ENCODE data around the gene OCRL.

OCRL gene

DNA sequence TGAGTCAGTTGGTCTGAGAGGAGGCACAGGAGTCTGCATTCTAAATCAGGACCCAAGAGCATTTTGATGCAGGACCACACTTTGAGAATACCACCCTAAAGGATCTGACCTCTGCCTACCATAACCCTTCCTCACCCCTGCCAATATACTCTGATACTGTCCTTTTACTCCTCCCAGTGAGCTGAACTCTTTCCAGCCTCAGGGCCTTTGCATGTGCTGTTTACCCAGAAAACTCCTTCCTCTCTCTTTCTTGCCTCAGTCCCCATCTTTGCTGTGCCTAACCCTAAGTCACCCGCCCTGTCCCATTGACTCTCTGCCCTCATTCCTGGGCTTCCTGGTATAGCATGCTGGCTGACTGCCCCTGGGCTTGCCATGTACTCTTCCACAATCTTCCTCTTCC, 54.7 kb downstream of the OCRL start:
- Histone ChIP-seq H3K27me3 (ENCODE audit: insufficient read depth, low read length) (no peaks in the 10 kb centered on the region), H3K4me1 (ENCODE audit: insufficient read depth, low read length) (no peaks in the 10 kb centered on the region), H3K9ac (ENCODE audit: low read depth, low read length) (no peak overlapping the region), H3K36me3 (ENCODE audit: insufficient read depth, low read depth, low read length) (peaks cover 18% of the 10 kb centered on the region), H3K4me3 (ENCODE audit: low read length) (no peak overlapping the region), H3K9me3 (ENCODE audit: insufficient read depth, low read depth, low read length) (no peaks in the 10 kb centered on the region), H3K27ac (ENCODE audit: low read length) (no peak overlapping the region)

DNA sequence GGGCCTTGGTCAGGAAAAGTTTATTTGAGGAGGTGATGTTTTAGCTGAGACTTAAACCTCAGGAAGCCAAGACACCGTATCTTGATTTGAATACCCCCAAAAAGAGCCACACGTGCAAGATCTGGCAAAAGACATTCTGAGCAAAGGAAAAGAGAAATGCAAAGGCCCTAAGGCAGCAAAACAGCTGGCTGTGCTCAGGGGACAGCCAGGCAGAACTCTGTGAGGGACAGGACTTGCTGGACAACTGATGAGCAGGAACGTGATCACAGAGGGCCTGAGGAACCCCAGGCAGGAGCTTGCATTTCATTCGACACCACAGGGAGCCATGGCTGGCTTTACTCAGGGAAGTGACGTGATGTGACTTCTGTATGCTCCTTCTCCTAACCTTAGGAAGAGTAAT, 56.0 kb downstream of the OCRL start:
- peaks cover 5% of the 10 kb centered on the region; the same call in 1 of the 2 replicates for H3K36me3 ChIP-seq (ENCODE audit: insufficient read depth, low read depth, low read length)
- no peak overlapping the region for H3K4me3 ChIP-seq (ENCODE audit: low read length)
- H3K4me1 ChIP-seq (ENCODE audit: insufficient read depth, low read length): no peaks in the 10 kb centered on the region
- H3K9ac ChIP-seq (ENCODE audit: low read depth, low read length): no peak overlapping the region
- no peaks in the 10 kb centered on the region for H3K9me3 ChIP-seq (ENCODE audit: insufficient read depth, low read depth, low read length)
- H3K27me3 ChIP-seq (ENCODE audit: insufficient read depth, low read length): no peaks in the 10 kb centered on the region
- H3K27ac ChIP-seq (ENCODE audit: low read length): no peak overlapping the region

DNA sequence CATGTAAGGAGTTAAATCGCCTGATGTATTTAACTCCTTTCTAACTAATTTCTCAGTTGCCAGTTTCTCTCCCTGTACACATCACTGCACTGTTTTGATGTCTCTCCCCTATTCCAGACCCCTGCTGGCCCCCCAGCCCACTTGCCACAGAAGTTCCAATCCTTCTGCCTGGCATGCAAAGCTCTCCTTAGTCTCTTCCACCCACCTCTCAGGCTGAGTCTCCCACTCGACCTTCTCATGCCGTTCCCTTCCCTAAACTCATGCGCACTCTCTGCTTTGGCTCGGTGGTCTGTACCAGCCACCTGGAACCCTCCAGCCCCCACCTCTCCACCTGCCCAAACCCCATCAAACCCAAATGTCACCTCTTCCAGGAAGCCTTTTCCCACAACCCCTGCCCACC, 57.8 kb downstream of the OCRL start:
- Histone ChIP-seq H3K27ac (ENCODE audit: low read length) (no peak overlapping the region), H3K4me1 (ENCODE audit: insufficient read depth, low read length) (no peaks in the 10 kb centered on the region), H3K4me3 (ENCODE audit: low read length) (no peak overlapping the region), H3K27me3 (ENCODE audit: insufficient read depth, low read length) (no peaks in the 10 kb centered on the region), H3K9me3 (ENCODE audit: insufficient read depth, low read depth, low read length) (no peaks in the 10 kb centered on the region), H3K9ac (ENCODE audit: low read depth, low read length) (no peak overlapping the region), H3K36me3 (ENCODE audit: insufficient read depth, low read depth, low read length) (no peaks in the 10 kb centered on the region)

DNA sequence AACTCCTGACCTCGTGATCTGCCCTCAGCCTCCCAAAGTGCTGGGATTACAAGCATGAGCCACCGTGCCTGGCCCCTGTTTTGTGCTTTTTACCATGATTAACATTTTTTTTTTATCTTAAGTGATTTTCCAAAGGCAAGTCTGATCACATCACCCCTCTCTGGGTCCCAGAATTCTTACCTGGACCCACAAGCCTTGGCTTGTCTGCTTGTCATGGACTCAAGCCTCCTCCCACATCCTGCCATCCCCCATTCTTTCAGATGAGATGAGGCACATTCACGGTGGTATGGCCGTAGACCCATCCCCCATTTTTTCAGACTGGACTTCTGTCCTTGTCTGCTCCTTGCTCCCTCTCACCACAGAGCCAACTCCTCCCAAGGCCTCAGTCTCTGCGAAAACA, 59.4 kb downstream of the OCRL start:
- Histone ChIP-seq H3K4me3 (ENCODE audit: low read length) (no peak overlapping the region), H3K9me3 (ENCODE audit: insufficient read depth, low read depth, low read length) (no peaks in the 10 kb centered on the region), H3K27me3 (ENCODE audit: insufficient read depth, low read length) (no peaks in the 10 kb centered on the region), H3K27ac (ENCODE audit: low read length) (no peak overlapping the region), H3K4me1 (ENCODE audit: insufficient read depth, low read length) (no peaks in the 10 kb centered on the region), H3K9ac (ENCODE audit: low read depth, low read length) (no peak overlapping the region), H3K36me3 (ENCODE audit: insufficient read depth, low read depth, low read length) (no peaks in the 10 kb centered on the region)

DNA sequence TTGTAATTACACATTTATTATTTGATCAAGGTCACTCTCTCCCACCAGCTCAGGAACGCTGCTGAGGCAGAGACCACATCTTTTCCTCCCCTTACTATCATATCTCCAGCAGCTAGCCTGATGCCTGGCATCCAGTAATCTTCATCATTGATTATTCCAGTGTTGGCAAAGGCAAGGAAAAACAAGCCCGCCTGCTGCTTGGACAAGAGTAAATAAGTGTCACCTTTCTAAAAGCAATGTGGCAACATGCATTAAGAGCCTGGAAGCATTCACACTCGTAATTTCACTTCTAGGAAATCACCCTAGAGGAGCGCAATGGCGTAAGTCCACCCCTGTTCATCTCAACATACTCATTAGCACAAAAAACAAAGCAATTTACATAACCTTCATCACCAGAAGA, 59.9 kb downstream of the OCRL start:
- no peaks in the 10 kb centered on the region for H3K27me3 ChIP-seq (ENCODE audit: insufficient read depth, low read length)
- H3K9ac ChIP-seq (ENCODE audit: low read depth, low read length): no peak overlapping the region
- no peaks in the 10 kb centered on the region for H3K9me3 ChIP-seq (ENCODE audit: insufficient read depth, low read depth, low read length)
- H3K4me1 ChIP-seq (ENCODE audit: insufficient read depth, low read length): no peaks in the 10 kb centered on the region
- H3K4me3 ChIP-seq (ENCODE audit: low read length): no peak overlapping the region
- H3K27ac ChIP-seq (ENCODE audit: low read length): no peak overlapping the region
- no peaks in the 10 kb centered on the region for H3K36me3 ChIP-seq (ENCODE audit: insufficient read depth, low read depth, low read length)

DNA sequence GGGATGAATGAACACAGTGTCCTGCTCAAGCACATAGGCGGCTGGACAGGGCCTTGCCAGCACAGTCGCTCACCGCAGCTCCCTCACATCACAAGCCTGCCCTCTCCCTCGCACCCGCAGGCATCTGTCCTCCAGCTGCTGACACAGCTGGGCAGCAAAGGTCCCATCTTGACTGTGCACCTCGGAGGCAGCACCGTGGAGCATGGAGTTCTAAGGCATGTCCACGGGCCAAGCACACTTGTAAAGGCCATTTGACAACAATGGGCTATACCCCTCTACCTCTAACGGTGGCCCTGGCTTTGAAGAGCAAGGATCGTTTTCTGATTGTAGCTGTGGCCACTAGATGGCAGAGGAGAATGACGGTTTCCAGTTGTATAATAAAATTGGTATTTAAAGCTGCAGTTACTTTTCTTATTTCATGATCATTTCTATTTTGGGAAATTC, 60.9 kb downstream of the OCRL start:
- Histone ChIP-seq H3K9me3 (ENCODE audit: insufficient read depth, low read depth, low read length) (no peaks in the 10 kb centered on the region), H3K4me1 (ENCODE audit: insufficient read depth, low read length) (no peaks in the 10 kb centered on the region), H3K27ac (ENCODE audit: low read length) (no peak overlapping the region), H3K4me3 (ENCODE audit: low read length) (no peak overlapping the region), H3K36me3 (ENCODE audit: insufficient read depth, low read depth, low read length) (no peaks in the 10 kb centered on the region), H3K9ac (ENCODE audit: low read depth, low read length) (no peak overlapping the region), H3K27me3 (ENCODE audit: insufficient read depth, low read length) (no peaks in the 10 kb centered on the region; the same call in 1 of the 2 replicates)

DNA sequence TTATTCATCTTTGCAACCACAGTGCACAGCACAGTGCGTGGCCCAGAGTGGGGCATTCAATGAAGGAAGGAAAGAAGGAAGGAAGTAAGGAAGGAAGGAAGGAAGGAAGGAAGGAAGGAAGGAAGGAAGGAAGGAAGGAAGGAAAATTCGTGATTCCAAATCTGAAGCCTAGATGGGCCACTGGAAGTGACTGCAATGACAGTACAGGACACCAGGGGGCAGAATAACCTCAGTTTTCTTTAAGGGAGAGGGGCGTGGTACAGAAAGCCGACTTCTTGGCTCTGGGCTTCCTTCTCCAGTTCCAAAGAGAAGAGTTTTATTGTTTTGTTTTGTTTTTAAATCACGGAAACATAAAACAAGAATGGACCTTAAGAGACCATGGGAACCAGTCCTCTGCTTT, 66.9 kb downstream of the OCRL start:
- Histone ChIP-seq H3K9me3 (ENCODE audit: insufficient read depth, low read depth, low read length) (no peaks in the 10 kb centered on the region), H3K4me1 (ENCODE audit: insufficient read depth, low read length) (no peaks in the 10 kb centered on the region), H3K36me3 (ENCODE audit: insufficient read depth, low read depth, low read length) (no peaks in the 10 kb centered on the region), H3K27me3 (ENCODE audit: insufficient read depth, low read length) (no peaks in the 10 kb centered on the region; the same call in 1 of the 2 replicates), H3K9ac (ENCODE audit: low read depth, low read length) (no peak overlapping the region), H3K27ac (ENCODE audit: low read length) (no peak overlapping the region), H3K4me3 (ENCODE audit: low read length) (no peak overlapping the region)

DNA sequence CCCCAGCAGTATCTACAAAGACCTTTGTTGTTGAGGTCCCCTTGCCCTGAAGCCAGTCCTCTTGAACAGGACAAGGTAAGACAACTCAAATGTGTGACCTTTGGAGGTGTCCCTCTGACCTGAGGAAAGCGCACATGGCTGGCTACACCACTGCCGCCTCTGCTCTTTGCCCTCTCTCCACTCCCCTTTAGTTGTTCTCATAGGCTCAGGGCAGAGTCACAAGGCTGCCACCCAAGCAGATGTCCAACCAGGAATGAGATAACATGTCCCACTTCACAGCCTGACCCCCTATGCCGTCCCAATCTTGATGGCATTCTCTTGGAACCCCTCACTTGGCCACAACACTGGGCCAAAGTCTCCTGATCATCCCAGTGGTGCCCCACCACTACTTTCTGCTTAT, 68.4 kb downstream of the OCRL start:
- H3K9ac ChIP-seq (ENCODE audit: low read depth, low read length): no peak overlapping the region
- no peaks in the 10 kb centered on the region for H3K36me3 ChIP-seq (ENCODE audit: insufficient read depth, low read depth, low read length)
- no peaks in the 10 kb centered on the region for H3K9me3 ChIP-seq (ENCODE audit: insufficient read depth, low read depth, low read length)
- no peak overlapping the region for H3K4me3 ChIP-seq (ENCODE audit: low read length)
- no peaks in the 10 kb centered on the region for H3K4me1 ChIP-seq (ENCODE audit: insufficient read depth, low read length)
- no peak overlapping the region for H3K27ac ChIP-seq (ENCODE audit: low read length)
- no peaks in the 10 kb centered on the region; the same call in 1 of the 2 replicates for H3K27me3 ChIP-seq (ENCODE audit: insufficient read depth, low read length)

DNA sequence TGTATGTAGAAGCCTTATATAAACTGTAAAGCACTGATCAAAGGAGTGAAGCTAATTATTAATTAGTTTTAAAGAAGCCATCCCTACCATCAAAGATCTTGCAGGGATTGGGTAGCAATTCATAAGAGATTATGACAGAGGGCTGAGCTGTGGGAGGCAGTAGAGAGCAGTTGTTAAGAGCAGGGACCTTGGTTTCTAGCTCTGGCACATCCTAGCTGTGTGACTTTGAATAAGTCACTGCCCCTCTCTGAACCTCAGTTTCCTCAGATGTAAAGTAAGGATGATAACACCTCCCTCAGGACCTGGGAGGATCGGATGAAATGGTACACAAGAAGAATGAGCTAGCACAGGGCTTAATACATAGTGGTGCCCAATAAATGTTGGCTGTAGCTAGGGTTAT, 69.3 kb downstream of the OCRL start:
- Histone ChIP-seq H3K27ac (ENCODE audit: low read length) (no peak overlapping the region), H3K9me3 (ENCODE audit: insufficient read depth, low read depth, low read length) (no peaks in the 10 kb centered on the region), H3K4me1 (ENCODE audit: insufficient read depth, low read length) (no peaks in the 10 kb centered on the region), H3K9ac (ENCODE audit: low read depth, low read length) (no peak overlapping the region), H3K36me3 (ENCODE audit: insufficient read depth, low read depth, low read length) (no peaks in the 10 kb centered on the region), H3K27me3 (ENCODE audit: insufficient read depth, low read length) (no peaks in the 10 kb centered on the region; the same call in 1 of the 2 replicates), H3K4me3 (ENCODE audit: low read length) (no peak overlapping the region)

DNA sequence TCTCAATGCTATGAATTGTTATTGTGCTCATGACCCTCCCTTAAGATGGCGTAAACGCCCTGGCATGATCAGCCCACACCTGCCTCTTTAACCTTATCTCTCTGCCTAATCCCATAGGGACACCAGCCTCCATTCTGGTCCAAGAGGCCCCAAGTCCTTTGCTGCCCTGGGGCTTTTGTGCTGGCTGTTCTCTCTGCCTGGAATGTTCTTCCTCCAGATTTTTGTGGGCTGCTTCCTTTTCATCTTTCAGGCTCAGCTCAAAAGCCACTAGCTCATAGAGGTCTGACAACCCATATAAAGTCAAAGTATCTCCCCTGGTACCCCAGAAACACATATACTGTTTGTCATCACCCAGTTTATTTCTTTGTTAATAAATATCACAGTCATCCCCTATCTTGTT, 72.3 kb downstream of the OCRL start:
- H3K4me1 ChIP-seq (ENCODE audit: insufficient read depth, low read length): no peaks in the 10 kb centered on the region
- no peaks in the 10 kb centered on the region for H3K27me3 ChIP-seq (ENCODE audit: insufficient read depth, low read length)
- no peak overlapping the region for H3K9ac ChIP-seq (ENCODE audit: low read depth, low read length)
- H3K36me3 ChIP-seq (ENCODE audit: insufficient read depth, low read depth, low read length): no peaks in the 10 kb centered on the region
- H3K4me3 ChIP-seq (ENCODE audit: low read length): no peak overlapping the region
- no peak overlapping the region for H3K27ac ChIP-seq (ENCODE audit: low read length)
- no peaks in the 10 kb centered on the region for H3K9me3 ChIP-seq (ENCODE audit: insufficient read depth, low read depth, low read length)

DNA sequence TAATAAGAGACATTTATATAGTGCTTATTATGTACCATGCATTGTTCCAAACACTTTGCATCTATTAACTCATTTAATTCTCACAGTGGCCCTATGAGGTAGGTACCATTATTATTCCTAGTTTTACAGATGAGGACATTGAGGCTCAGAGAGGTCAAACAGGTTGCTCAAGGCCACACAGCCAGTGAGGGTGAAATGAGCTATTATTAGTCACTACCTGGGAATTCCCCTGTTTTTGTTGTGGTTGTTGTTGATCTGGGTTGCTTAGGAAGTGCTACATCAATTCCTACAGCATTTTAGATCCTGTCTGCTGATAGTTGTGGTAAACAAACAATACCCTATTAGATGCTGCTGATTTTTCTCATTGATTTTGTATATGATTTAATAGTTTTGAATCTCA, 73.5 kb downstream of the OCRL start:
- Histone ChIP-seq H3K27ac (ENCODE audit: low read length) (no peak overlapping the region), H3K4me1 (ENCODE audit: insufficient read depth, low read length) (no peaks in the 10 kb centered on the region), H3K27me3 (ENCODE audit: insufficient read depth, low read length) (no peaks in the 10 kb centered on the region), H3K9me3 (ENCODE audit: insufficient read depth, low read depth, low read length) (no peaks in the 10 kb centered on the region), H3K4me3 (ENCODE audit: low read length) (no peak overlapping the region), H3K36me3 (ENCODE audit: insufficient read depth, low read depth, low read length) (no peaks in the 10 kb centered on the region), H3K9ac (ENCODE audit: low read depth, low read length) (no peak overlapping the region)

DNA sequence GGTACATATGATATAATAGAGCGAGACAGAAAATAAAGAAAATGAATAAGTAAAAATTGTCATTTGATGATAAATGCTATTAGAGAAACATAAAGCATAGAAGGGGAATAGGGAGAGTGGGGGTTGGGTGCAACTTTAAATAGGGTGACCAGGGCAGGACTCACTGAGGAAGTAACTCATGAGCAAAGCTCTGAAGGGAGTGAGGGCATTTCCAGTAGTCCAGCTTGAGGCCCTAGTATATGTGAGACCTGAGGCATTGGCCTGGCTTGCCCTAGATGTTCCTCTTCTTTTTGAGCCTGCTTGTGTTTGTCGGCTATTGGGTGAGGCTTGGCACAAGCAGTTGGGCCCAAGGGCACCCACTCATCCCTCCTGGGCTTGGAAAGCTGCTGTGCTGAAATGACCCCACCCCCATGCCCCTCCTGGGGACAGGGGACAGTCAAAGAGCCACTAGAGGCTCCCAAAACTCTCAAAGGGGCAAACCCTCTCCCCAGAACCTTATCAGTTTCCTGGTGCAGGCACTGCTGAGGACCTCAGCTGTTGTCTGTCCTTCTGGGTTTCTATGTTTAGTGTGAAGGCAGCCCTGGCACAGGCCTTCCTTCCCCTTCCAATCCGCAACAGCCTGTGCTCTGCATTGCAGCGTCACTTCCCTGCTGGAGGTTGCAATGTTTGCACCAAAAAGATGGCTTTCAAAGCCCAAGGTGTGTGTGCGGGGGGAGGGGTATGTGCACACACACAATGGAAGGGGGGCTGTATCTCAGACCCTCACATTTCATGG, 74.6 kb downstream of the OCRL start:
- Histone ChIP-seq H3K9ac (ENCODE audit: low read depth, low read length) (no peak overlapping the region), H3K9me3 (ENCODE audit: insufficient read depth, low read depth, low read length) (no peaks in the 10 kb centered on the region), H3K4me3 (ENCODE audit: low read length) (no peak overlapping the region), H3K27me3 (ENCODE audit: insufficient read depth, low read length) (no peaks in the 10 kb centered on the region), H3K27ac (ENCODE audit: low read length) (no peak overlapping the region), H3K36me3 (ENCODE audit: insufficient read depth, low read depth, low read length) (no peaks in the 10 kb centered on the region), H3K4me1 (ENCODE audit: insufficient read depth, low read length) (no peaks in the 10 kb centered on the region)
